Measurements from ENCODE around the gene DFFA.
"Not testable (repeated sequence)": the region's sequence is repeated elsewhere in the genome, so short reads cannot be mapped to it uniquely, and the experiment has no call there.

The DFFA gene

DNA sequence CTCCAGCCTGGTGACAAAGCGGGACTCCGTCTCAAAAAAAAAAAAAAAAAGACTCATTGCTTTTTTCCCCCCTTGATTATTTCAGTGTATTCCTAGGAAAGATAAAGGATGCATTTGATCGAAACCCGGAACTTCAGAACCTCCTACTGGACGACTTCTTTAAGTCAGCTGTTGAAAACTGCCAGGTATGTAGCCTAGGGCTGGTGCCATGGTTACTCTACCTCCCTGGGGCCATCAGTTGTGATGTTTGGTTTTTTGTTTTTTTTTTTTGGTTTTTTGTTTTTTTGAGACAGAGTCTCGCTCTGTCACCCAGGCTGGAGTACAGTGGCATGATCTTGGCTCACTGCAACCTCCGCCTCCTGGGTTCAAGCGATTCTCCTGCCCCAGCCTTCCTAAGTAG, 53.6 kb downstream of the DFFA start:
- not testable (repeated sequence) for H3K4me1 ChIP-seq (ENCODE audit: control insufficient read depth in 1 of 2, insufficient read depth in 2 of 2, low read length in 2 of 2); H3K9ac ChIP-seq (ENCODE audit: low read depth in 1 of 2, low read length in 2 of 2); H3K4me3 ChIP-seq (ENCODE audit: low read depth in 1 of 2, low read length in 2 of 2); H3K27me3 ChIP-seq (ENCODE audit: control insufficient read depth in 1 of 2, insufficient read depth in 2 of 2, low read length in 2 of 2); H3K27ac ChIP-seq (ENCODE audit: low read depth, low read length); H3K9me3 ChIP-seq (ENCODE audit: control insufficient read depth in 1 of 2, low read length in 2 of 2)
- peaks cover 36 to 63% of the 10 kb centered on the region in 2 donors for H3K36me3 ChIP-seq (ENCODE audit: control insufficient read depth in 1 of 2, insufficient read depth in 2 of 2, low read length in 2 of 2)

- H3K36me3 ChIP-seq (ENCODE audit: control insufficient read depth in 1 of 2, insufficient read depth in 2 of 2, low read length in 2 of 2): peaks cover 61 to 84% of the 10 kb centered on the region in 2 donors
- not testable (repeated sequence) for H3K27ac ChIP-seq (ENCODE audit: low read depth, low read length); H3K9ac ChIP-seq (ENCODE audit: low read depth in 1 of 2, low read length in 2 of 2); H3K27me3 ChIP-seq (ENCODE audit: control insufficient read depth in 1 of 2, insufficient read depth in 2 of 2, low read length in 2 of 2); H3K4me3 ChIP-seq (ENCODE audit: low read depth in 1 of 2, low read length in 2 of 2); H3K4me1 ChIP-seq (ENCODE audit: control insufficient read depth in 1 of 2, insufficient read depth in 2 of 2, low read length in 2 of 2); H3K9me3 ChIP-seq (ENCODE audit: control insufficient read depth in 1 of 2, low read length in 2 of 2)
Measured at GRCh38 chr1:10415967-10416366, 56.4 kb downstream of the DFFA start.

DNA sequence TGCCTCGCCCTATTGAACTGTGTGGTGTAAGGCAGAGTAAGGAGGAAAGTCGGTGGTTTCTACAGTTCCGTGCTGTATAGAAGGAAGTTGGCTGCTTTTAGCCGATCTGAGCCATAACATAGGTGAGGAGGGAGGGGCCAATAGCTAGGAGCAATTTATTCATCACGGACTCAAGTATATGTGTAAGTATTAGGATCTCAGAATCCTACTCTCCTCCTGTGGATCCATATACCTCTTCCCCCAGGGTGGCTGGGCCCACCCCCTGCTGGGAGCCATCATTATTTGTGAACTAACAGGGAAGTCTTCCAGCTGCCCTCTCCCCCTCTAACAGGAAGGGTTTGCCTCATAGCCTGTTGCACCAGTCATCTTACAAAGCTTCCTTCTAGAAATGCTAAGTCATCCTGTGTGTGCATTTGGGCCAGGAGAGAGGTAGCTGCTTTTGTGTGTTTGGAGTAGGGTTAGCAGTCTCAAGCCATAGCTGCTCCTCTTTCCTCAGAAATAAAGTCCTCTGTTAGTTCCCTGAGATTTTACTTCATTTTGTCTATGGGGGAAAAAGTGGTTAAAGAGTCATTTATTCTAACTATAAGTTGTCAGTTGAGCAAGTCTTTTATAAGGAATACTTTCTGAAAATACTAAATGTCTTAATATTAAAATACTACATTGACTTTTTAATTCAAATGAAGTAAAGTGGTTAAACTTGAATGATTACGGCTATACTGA, 57.0 kb downstream of the DFFA start:
- peaks cover 65 to 84% of the 10 kb centered on the region in 2 donors for H3K36me3 ChIP-seq (ENCODE audit: control insufficient read depth in 1 of 2, insufficient read depth in 2 of 2, low read length in 2 of 2)
- no peak overlapping the region for H3K4me3 ChIP-seq (ENCODE audit: low read depth in 1 of 2, low read length in 2 of 2)

DNA sequence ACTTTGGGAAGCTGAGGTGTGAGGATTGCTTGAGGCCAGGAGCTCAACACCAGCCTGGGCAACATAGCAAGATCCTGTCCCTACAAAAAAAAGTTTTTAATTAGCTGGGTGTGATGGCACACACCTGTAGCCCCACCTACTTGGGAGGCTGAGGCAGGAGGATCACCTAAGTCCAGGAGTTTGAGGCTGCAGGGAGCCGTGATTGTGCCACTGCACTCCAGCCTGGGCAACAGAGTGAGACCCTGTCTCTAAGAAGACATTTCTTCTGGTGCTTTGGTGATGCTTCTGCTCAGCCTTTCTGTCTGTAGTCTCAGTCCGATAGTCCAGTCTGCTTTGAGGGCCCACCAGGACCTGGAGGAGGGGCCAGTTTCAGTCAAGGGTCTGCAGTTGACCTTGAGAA, 65.1 kb downstream of the DFFA start:
- H3K4me1 ChIP-seq (ENCODE audit: control insufficient read depth in 1 of 2, insufficient read depth in 2 of 2, low read length in 2 of 2): no peaks in the 10 kb centered on the region
- H3K36me3 ChIP-seq (ENCODE audit: control insufficient read depth in 1 of 2, insufficient read depth in 2 of 2, low read length in 2 of 2): peaks cover 46 to 91% of the 10 kb centered on the region in 2 donors
- no peaks in the 10 kb centered on the region for H3K27me3 ChIP-seq (ENCODE audit: control insufficient read depth in 1 of 2, insufficient read depth in 2 of 2, low read length in 2 of 2)
- H3K4me3 ChIP-seq (ENCODE audit: low read depth in 1 of 2, low read length in 2 of 2): no peak overlapping the region
- no peaks in the 10 kb centered on the region for H3K9me3 ChIP-seq (ENCODE audit: control insufficient read depth in 1 of 2, low read length in 2 of 2)
- H3K9ac ChIP-seq (ENCODE audit: low read depth in 1 of 2, low read length in 2 of 2): no peak overlapping the region
- H3K27ac ChIP-seq (ENCODE audit: low read depth, low read length): no peak overlapping the region

More for the DNA sequence above, 57.0 kb downstream of the DFFA start:
- Histone ChIP-seq H3K27me3 (ENCODE audit: control insufficient read depth in 1 of 2, insufficient read depth in 2 of 2, low read length in 2 of 2) (no peaks in the 10 kb centered on the region), H3K4me1 (ENCODE audit: control insufficient read depth in 1 of 2, insufficient read depth in 2 of 2, low read length in 2 of 2) (peaks cover 0 to 4% of the 10 kb centered on the region in 2 donors), H3K9ac (ENCODE audit: low read depth in 1 of 2, low read length in 2 of 2) (no peak overlapping the region), H3K27ac (ENCODE audit: low read depth, low read length) (no peak overlapping the region), H3K9me3 (ENCODE audit: control insufficient read depth in 1 of 2, low read length in 2 of 2) (no peaks in the 10 kb centered on the region)
